ENCODE results near the gene PROSER2. TPM values are rescaled to one million over a fixed set of nuclear protein-coding genes. Genes with fewer than 3 reads are reported as not detected.
"Not testable (repeated sequence)": the region's sequence is repeated elsewhere in the genome, so short reads cannot be mapped to it uniquely, and the experiment has no call there.

Gene PROSER2
- total RNA-seq, 1 donor from 2014 or later = not detected

- intact Hi-C loops (cut with micrococcal nuclease) = no loop called here
Measured at GRCh38 chr10:11832042-11832441, 8.9 kb downstream of the PROSER2 start.

GRCh38 chr10:11835061-11835460 lies 11.9 kb downstream of the PROSER2 start:
- intact Hi-C loops (cut with micrococcal nuclease) = no loop called here

GRCh38 chr10:11835704-11836103 lies 12.5 kb downstream of the PROSER2 start:
- intact Hi-C loops (cut with micrococcal nuclease) = no loop called here

GRCh38 chr10:11837372-11838161 lies 14.4 kb downstream of the PROSER2 start:
- intact Hi-C loops (cut with micrococcal nuclease) = no loop called here

GRCh38 chr10:11838298-11838852 lies 15.2 kb downstream of the PROSER2 start:
- intact Hi-C loops (cut with micrococcal nuclease) = no loop called here

GRCh38 chr10:11841375-11841774 lies 18.2 kb downstream of the PROSER2 start:
- intact Hi-C loops (cut with micrococcal nuclease) = no loop called here

- intact Hi-C loops (cut with micrococcal nuclease) = no loop called here
Measured at GRCh38 chr10:11842411-11842810, 19.3 kb downstream of the PROSER2 start.

GRCh38 chr10:11845113-11845512 lies 22.0 kb downstream of the PROSER2 start:
- intact Hi-C loops (cut with micrococcal nuclease) = no loop called here

GRCh38 chr10:11846542-11846941 lies 23.4 kb downstream of the PROSER2 start:
- intact Hi-C loops (cut with micrococcal nuclease) = no loop called here

- intact Hi-C loops (cut with micrococcal nuclease) = no loop called here
Measured at GRCh38 chr10:11849277-11849676, 26.1 kb downstream of the PROSER2 start.

- intact Hi-C loops (cut with micrococcal nuclease) = no loop called here
Measured at GRCh38 chr10:11849911-11850310, 26.8 kb downstream of the PROSER2 start.

GRCh38 chr10:11851910-11852309 lies 28.8 kb downstream of the PROSER2 start:
- intact Hi-C loops (cut with micrococcal nuclease) = no loop called here

GRCh38 chr10:11852637-11853036 lies 29.5 kb downstream of the PROSER2 start:
- intact Hi-C loops (cut with micrococcal nuclease) = not testable (repeated sequence)

GRCh38 chr10:11853468-11853867 lies 30.3 kb downstream of the PROSER2 start:
- intact Hi-C loops (cut with micrococcal nuclease) = no loop called here

- intact Hi-C loops (cut with micrococcal nuclease) = no loop called here
Measured at GRCh38 chr10:11854301-11854700, 31.1 kb downstream of the PROSER2 start.

GRCh38 chr10:11856089-11856488 lies 32.9 kb downstream of the PROSER2 start:
- intact Hi-C loops (cut with micrococcal nuclease) = no loop called here

- intact Hi-C loops (cut with micrococcal nuclease) = no loop called here
Measured at GRCh38 chr10:11856678-11857077, 33.5 kb downstream of the PROSER2 start.

GRCh38 chr10:11858093-11858492 lies 34.9 kb downstream of the PROSER2 start:
- intact Hi-C loops (cut with micrococcal nuclease) = no loop called here

- intact Hi-C loops (cut with micrococcal nuclease) = loop anchor here (5.0 to 10.0 kb wide), 3 partner anchors 56 to 263 kb away; partner anchors contain the start of genes SEC61A2 and USP6NL
Measured at GRCh38 chr10:11861341-11861740, 38.2 kb downstream of the PROSER2 start.

- intact Hi-C loops (cut with micrococcal nuclease) = loop anchor here (2.0 to 10.0 kb wide), 5 partner anchors 39 to 263 kb away; partner anchors contain the start of genes PROSER2, SEC61A2 and USP6NL
Measured at GRCh38 chr10:11861811-11862428, 38.8 kb downstream of the PROSER2 start.

- intact Hi-C loops (cut with micrococcal nuclease) = loop anchor here (1.0 to 10.0 kb wide), 9 partner anchors 8 to 261 kb away; partner anchors contain the start of genes DHTKD1, PROSER2, SEC61A2 and UPF2
Measured at GRCh38 chr10:11863353-11864109, 40.4 kb downstream of the PROSER2 start.

Data from T-helper 1 cell treated with Interleukin-12 subunit alpha and Interleukin-12 subunit beta and Interleukin-4 antibody, amounts not matched to agents 30 ng/mL and 1 ng/mL, for 36 hours (primary cell).